Choroid plexus epithelial cell (primary cell): ENCODE measurements around the gene ADARB2.

Experiments used
- DNase-seq: peaks from one replicate; pipeline ENCODE4 v3.0.0-alpha.2; 2010; ENCODE audit warnings: low read depth
- H3K4me3 ChIP-seq: 2 replicates; pipeline ENCODE4 v1.5.1; 2011; ENCODE audit warnings: low read depth, mild to moderate bottlenecking, control low read depth, low read length, moderate library complexity
- CTCF ChIP-seq: conservative IDR thresholded peaks from 2 replicates; pipeline ENCODE4 v1.5.1; 2011; ENCODE audit warnings: low read depth, mild to moderate bottlenecking, control low read depth, inconsistent platforms, low read length, moderate library complexity

ADARB2 gene

DNA sequence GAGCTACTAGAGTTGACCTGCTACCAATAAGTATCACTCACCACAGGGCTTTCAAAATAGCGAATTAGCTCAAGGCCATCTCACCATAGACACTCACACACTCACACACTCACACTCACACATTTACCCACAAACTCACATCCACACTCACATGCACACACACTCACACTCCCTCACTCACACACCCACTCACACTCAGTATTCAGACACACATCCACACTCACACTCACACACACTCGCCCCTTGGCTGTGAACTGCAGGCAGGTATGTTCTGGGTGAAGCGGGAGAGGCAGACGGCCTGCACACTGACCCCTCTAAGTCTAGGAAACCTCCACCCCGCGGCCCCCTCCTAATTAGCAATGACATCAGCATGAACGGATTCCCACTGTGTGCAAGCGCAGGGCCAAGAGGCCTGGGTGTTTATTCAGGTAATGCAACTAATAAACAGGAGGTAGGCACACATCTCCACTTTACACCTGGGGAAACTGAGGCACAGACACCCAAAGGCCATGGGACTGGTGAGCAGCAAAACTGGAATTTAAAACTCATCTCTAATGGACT, 94.6 kb downstream of the ADARB2 start:
- H3K4me3 ChIP-seq: no peak overlapping the region
- TF ChIP-seq CTCF: no peak
- DNase-seq: no peak

- no peak overlapping the region for H3K4me3 ChIP-seq
- DNase-seq: no peak
- no peak for TF ChIP-seq CTCF
Measured at GRCh38 chr10:1641402-1641801, 95.9 kb downstream of the ADARB2 start.

GRCh38 chr10:1638889-1639419, 98.4 kb downstream of the ADARB2 start:
- no peak for TF ChIP-seq CTCF
- DNase-seq: no peak
- H3K4me3 ChIP-seq: no peak overlapping the region

DNA sequence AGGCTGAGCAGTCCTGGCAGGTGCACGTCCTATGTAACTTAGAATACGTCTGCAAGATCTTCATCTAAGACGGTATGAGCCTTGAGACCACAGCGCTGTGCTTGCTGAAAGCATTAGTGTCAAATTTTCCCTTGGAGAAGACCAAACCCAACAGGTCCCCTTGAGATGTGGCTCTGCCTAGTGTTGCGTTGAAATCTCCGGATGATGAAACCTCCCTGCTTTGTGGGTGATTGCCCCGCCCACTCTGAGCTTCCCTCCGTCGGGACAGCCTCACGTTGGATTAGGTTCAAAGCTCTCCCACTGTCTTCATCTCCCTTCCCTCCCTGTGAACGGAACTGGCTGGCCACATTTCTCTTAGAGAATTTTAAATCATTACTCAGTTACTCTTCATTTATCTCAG, 102.0 kb downstream of the ADARB2 start:
- no peak for TF ChIP-seq CTCF
- DNase-seq: no peak
- no peak overlapping the region for H3K4me3 ChIP-seq

DNA sequence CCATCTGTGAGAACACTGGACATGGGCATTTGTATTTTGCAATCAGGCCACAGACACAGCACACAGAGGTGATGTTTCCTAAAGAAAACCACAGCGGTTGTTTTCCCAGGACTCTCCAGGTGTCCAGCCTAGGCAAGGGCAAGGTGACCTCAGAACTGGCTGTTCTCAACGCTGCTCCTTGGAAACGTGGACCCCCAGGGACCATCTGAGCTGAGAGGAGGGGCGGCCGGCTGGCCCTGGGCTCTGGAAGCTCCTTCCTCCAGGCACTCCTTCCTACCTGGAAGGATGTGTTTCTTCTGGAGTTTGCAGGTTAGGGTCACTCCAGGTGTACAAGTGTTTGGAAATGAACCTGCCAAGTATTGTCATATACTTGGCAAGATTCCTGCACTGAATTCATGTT, 103.1 kb downstream of the ADARB2 start:
- DNase-seq: no peak
- no peak for TF ChIP-seq CTCF
- H3K4me3 ChIP-seq: no peak overlapping the region

DNA sequence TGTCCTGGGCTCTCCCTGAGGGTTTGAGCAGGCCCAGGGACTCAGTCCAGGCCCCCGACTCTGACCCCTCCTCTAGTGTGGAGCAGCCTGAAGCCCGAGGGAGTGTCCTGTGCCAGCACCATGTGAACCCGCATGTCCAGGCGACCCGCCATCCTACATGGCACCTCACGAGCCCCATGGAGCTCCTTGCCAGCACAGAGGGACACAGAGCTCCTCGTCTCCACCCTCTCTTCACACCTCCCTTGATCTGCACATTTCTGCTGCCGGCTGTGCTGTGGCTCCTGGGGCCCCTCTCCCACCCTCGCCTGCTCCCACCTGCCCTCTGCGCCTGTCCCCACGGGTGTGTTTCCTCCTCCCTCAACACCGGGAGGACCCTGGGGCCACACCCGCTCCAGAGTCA, 103.5 kb downstream of the ADARB2 start:
- DNase-seq: no peak
- no peak for TF ChIP-seq CTCF
- no peak overlapping the region for H3K4me3 ChIP-seq

DNA sequence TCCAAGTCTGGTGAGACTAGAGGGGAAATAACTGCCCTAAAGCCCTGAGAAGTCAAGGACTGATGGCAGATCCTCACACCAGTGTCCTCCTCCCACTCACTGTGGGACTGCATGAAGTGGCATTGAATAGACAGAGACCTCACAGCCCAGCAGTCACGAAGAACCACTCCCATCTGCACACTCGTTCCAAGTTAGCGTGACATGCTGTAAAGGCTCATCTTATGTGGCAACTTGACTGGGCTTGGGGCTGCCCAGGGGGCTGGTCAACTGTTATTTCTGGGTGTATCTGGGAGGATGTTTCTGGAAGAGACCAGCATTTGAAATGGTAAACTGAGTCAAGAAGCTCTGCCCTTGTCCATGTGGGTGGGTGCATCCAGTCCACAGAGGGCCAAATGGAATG, 104.7 kb downstream of the ADARB2 start:
- DNase-seq: no peak
- no peak overlapping the region for H3K4me3 ChIP-seq
- TF ChIP-seq CTCF: no peak
